Transverse colon (tissue), 4 donors: ENCODE data around the gene PPP1R12B. TPM values are rescaled to one million over a fixed set of nuclear protein-coding genes. Genes with fewer than 3 reads are reported as not detected.
"Not testable (repeated sequence)": the region's sequence is repeated elsewhere in the genome, so short reads cannot be mapped to it uniquely, and the experiment has no call there.

Source experiments
- DNase-seq: peaks from one replicate; pipeline ENCODE4 v3.0.0-alpha.2; 2019
- H3K27ac ChIP-seq, 4 donors: fragments of 200-600 bp; sonication (generic); 2 replicates each; pipeline ENCODE4 v1.5.1; 2016 to 2018; ENCODE audit warnings: inconsistent platforms in 4 of 4
- H3K27me3 ChIP-seq: fragments of 200-600 bp; sonication (generic); 2 replicates; pipeline ENCODE4 v1.5.1; 2017; ENCODE audit warnings: inconsistent platforms
- H3K36me3 ChIP-seq, 4 donors: fragments of 200-600 bp; sonication (generic); 2 replicates each; pipeline ENCODE4 v1.5.1; 2017 to 2019; ENCODE audit warnings: inconsistent platforms in 4 of 4
- H3K4me1 ChIP-seq, 4 donors: fragments of 200-600 bp; sonication (generic); 2 replicates each; pipeline ENCODE4 v1.5.1; 2017 to 2020; ENCODE audit warnings: inconsistent platforms in 4 of 4
- H3K4me3 ChIP-seq, 4 donors: fragments of 200-600 bp; sonication (generic); 1 replicate in 1 of 4; 2 replicates in 3 of 4; pipeline versions ENCODE4 v1.5.1 to v1.6.1; 2017 to 2019; ENCODE audit warnings: inconsistent platforms in 4 of 4
- H3K9me3 ChIP-seq, 2 donors: fragments of 200-600 bp; sonication (generic); 2 replicates each; pipeline ENCODE4 v1.5.1; 2017 to 2019; ENCODE audit warnings: inconsistent platforms in 2 of 2
- EP300 ChIP-seq: sonication (generic); formaldehyde crosslinking; IDR thresholded peaks from one replicate; pipeline ENCODE4 v1.6.1; 2017; ENCODE audit warnings: antibody characterized with exemption, low read depth
- POLR2A ChIP-seq: fragments of 450-650 bp; IDR thresholded peaks from one replicate; pipeline ENCODE4 v1.6.1; 2016; ENCODE audit warnings: antibody characterized with exemption, mild to moderate bottlenecking, moderate library complexity
- POLR2AphosphoS5 ChIP-seq, 3 donors: sonication (generic); formaldehyde crosslinking; IDR thresholded peaks; one replicate each; pipeline ENCODE4 v1.6.1; 2016; ENCODE audit warnings: antibody characterized with exemption in 3 of 3
- WGBS, 2 donors: methylation state at CpG; one replicate each; pipeline ENCODE4 v1.1.5; 2018; ENCODE audit warnings: low coverage in 1 of 2; 5-methylcytosine and 5-hydroxymethylcytosine counted together
- in situ Hi-C, 4 donors: fragments of 200-750 bp; cut with MboI; loops; one replicate each; pipeline versions ENCODE4 v1.15.0 to v1.15.1; 2017; ENCODE audit warnings: low sequenced_read_pairs in 3 of 4, low pct_ligation_motif_present in 1 of 4, low pct_unique_long_range_greater_than_20kb in 1 of 4
- intact Hi-C: fragments of 100-400 bp; cut with DNase I; formaldehyde crosslinking; loops from one replicate; pipeline ENCODE4 v1.15.1; 2023; ENCODE audit warnings: low total_unique reads
- total RNA-seq, 4 donors: library from RNA; depleted of rRNA; stranded (reverse); fragments of >200 nt; gene quantifications; one replicate each; pipeline ENCODE4 v1.1.0, GENCODE V29; 2016
- TF ChIP-seq, protein P1 (sequence below), 5 experiments: fragments of 200-600 bp in 3 of 5; fragments of 450-650 bp in 2 of 5; sonication (generic) in 3 of 5; IDR thresholded peaks; 1 replicate in 2 of 5; 2 replicates in 3 of 5; pipeline ENCODE4 v1.5.1; 2016 to 2017; ENCODE audit warnings: antibody characterized with exemption in 5 of 5, inconsistent platforms in 3 of 5, mild to moderate bottlenecking in 2 of 5, moderate library complexity in 1 of 5

PPP1R12B gene
- total RNA-seq, 4 donors from 2014 or later: 92.7 to 254 (median 137) TPM

DNA sequence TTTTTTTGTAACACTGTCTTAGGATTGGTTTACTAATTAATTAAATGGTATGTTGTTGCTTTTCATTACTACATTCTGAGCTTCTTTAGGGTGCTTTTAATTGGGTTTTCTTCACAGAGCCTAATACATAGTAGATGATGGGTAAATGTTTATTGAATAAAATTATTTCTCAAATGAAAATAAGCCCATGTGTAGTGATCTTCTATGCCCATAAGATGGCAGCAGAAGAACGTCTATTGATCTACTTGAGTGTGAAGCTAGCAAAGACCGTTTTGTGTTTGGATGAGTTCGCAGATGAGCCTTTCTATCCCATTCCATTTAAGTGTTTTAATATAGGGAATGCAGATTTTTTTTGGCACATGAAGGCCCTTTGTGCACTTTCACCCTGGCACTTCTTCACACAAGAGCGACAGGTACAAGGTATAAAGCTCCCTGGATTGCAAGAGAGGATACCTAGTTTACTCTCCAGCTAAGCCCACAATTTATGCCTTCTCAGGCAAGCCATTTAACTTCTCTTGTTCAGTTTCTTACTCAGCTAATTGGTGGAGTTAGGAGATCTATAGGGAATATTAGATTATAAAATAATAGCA, 115.7 kb downstream of the PPP1R12B start:
- H3K36me3 ChIP-seq, DNase-seq, H3K9me3 ChIP-seq, in situ Hi-C loops, H3K27me3 ChIP-seq: not testable (repeated sequence)
- H3K4me1 ChIP-seq: peaks cover 6 to 59% (median 12%) of the 10 kb centered on the region in 4 donors
- peak overlapping the region in 1 of 4 donors; percentile 9 for H3K4me3 ChIP-seq
- TF ChIP-seq, protein P1, sequence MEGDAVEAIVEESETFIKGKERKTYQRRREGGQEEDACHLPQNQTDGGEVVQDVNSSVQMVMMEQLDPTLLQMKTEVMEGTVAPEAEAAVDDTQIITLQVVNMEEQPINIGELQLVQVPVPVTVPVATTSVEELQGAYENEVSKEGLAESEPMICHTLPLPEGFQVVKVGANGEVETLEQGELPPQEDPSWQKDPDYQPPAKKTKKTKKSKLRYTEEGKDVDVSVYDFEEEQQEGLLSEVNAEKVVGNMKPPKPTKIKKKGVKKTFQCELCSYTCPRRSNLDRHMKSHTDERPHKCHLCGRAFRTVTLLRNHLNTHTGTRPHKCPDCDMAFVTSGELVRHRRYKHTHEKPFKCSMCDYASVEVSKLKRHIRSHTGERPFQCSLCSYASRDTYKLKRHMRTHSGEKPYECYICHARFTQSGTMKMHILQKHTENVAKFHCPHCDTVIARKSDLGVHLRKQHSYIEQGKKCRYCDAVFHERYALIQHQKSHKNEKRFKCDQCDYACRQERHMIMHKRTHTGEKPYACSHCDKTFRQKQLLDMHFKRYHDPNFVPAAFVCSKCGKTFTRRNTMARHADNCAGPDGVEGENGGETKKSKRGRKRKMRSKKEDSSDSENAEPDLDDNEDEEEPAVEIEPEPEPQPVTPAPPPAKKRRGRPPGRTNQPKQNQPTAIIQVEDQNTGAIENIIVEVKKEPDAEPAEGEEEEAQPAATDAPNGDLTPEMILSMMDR (IDR thresholded peaks at IDR 0.05): peak; percentile 52 to 67 (median 60)
- H3K27ac ChIP-seq: peak overlapping the region; percentile 54 to 76 (median 70)
- intact Hi-C loops: loop anchor here (10.0 kb wide), 1 partner anchor 261 kb away; no protein-coding TSS in a partner anchor
- 20 to 33% methylated on average over 1 to 4 of the region's 4 CpGs for WGBS, 2 donors

DNA sequence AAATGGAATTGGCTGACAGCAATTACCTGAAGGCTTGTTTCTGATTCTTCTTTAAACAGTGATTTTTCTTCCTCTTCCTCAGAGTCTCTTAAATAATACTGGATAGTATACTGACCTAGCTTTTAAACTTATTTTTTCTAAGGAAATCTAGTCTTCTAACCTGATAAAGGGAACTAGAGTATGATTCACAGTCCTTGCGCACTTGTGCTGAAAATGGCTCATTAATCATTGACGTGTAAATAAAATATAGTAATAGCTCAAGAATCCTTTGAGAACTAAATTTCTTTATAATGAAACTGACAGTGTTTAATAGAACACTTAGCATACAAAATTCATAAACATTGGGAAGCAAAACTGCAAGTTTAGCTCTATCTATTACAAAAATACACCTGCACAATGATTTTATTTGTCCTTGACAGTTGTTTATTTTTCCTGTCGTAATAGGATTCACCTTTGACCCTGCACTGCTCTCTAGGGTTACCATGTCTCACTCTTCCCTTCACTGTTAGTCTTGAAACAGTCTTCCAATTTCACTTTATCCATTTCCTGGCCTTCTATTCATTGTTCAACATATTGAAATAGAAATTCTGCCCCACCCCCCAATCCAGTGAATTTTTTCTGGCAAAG, 117.3 kb downstream of the PPP1R12B start:
- intact Hi-C loops: loop anchor here (10.0 kb wide), 1 partner anchor 259 kb away; no protein-coding TSS in a partner anchor
- H3K36me3 ChIP-seq, H3K27me3 ChIP-seq, in situ Hi-C loops, H3K9me3 ChIP-seq, H3K4me3 ChIP-seq, DNase-seq: not testable (repeated sequence)
- Histone ChIP-seq H3K27ac (peak overlapping the region in 3 of 4 donors; percentile 7 to 16 (median 7)), H3K4me1 (peaks cover 0 to 48% (median 9%) of the 10 kb centered on the region in 4 donors)
- 50 to 62% methylated on average over 3 of the region's 3 CpGs for WGBS, 2 donors

DNA sequence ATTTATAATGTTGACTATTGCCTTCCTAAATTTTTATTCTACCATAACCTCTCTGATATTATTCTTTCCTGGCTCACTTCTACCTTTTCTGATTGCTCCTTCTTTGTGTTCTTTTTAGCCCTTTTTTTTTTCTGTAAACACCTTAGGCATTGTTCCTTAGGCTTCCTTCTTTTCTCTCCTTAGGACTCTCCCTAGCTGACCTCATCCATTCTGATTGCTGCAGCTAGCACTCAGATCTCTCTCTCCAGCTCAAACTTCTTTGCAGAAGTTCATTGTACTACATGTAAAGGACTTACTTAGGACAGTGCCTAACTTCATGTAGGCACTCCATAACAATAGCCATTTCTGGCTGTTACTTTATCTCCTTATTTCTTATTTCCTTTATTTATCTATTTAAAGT, 117.8 kb downstream of the PPP1R12B start:
- intact Hi-C loops: loop anchor here (10.0 kb wide), 1 partner anchor 258 kb away; no protein-coding TSS in a partner anchor
- peaks cover 0 to 48% (median 9%) of the 10 kb centered on the region in 4 donors for H3K4me1 ChIP-seq
- DNase-seq, H3K27me3 ChIP-seq, H3K36me3 ChIP-seq, H3K9me3 ChIP-seq, H3K4me3 ChIP-seq, in situ Hi-C loops: not testable (repeated sequence)
- peak overlapping the region in 3 of 4 donors; percentile 7 to 13 (median 7) for H3K27ac ChIP-seq

DNA sequence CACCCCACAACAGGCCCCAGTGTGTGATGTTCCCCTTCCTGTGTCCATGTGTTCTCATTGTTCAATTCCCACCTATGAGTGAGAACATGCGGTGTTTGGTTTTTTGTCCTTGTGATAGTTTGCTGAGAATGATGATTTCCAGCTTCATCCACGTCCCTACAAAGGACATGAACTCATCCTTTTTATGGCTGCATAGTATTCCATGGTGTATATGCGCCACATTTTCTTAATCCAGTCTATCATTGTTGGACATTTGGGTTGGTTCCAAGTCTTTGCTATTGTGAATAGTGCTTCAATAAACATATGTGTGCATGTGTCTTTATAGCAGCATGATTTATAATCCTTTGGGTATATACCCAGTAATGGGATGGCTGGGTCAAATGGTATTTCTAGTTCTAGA, 118.9 kb downstream of the PPP1R12B start:
- WGBS, 2 donors: 80 to 100% methylated on average over 1 to 3 of the region's 3 CpGs
- H3K4me3 ChIP-seq, H3K9me3 ChIP-seq, in situ Hi-C loops, DNase-seq, H3K27me3 ChIP-seq, H3K36me3 ChIP-seq, H3K27ac ChIP-seq: not testable (repeated sequence)
- H3K4me1 ChIP-seq: peaks cover 0 to 40% (median 8%) of the 10 kb centered on the region in 4 donors
- intact Hi-C loops: loop anchor here (10.0 kb wide), 1 partner anchor 257 kb away; no protein-coding TSS in a partner anchor

DNA sequence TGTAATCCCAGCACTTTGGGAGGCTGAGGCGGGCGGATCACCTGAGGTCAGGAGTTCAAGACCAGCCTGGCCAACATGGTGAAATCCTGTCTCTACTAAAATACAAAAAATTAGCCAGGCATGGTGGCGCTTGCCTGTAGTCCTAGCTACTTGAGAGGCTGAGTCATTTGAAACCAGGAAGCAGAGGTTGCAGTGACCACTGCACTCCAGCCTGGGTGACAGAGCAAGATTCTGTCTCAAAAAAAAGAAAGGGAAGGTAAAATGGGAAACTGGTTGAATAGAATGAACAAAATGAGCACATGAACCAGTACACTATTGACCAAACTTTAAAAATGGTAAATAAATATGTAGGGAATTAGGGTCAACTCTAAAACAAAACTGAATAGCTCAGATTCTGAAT, 120.2 kb downstream of the PPP1R12B start:
- H3K4me3 ChIP-seq, H3K36me3 ChIP-seq, in situ Hi-C loops, H3K27me3 ChIP-seq, H3K9me3 ChIP-seq, H3K27ac ChIP-seq, DNase-seq: not testable (repeated sequence)
- H3K4me1 ChIP-seq: peaks cover 0 to 29% (median 8%) of the 10 kb centered on the region in 4 donors
- intact Hi-C loops: loop anchor here (10.0 kb wide), 1 partner anchor 256 kb away; no protein-coding TSS in a partner anchor
- 83 to 91% methylated on average over 1 to 3 of the region's 3 CpGs for WGBS, 2 donors

DNA sequence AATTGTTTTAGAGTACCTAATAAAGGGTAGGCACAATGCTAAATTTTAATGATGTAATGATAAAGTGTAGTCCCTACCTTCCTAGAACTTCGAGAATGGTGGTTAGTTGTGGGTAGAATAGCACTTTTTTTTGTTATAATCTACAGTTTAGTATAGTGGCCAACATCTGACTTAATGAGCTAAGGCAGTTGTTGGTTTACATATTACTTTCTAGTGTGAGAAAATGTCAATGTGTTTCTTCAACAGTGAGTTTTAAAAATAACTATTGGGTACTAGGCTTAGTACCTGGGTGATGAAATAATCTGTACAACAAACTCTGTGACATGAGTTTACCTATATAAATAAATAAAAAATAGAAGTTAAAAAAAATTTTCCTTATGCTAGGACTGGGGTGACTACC, 120.6 kb downstream of the PPP1R12B start:
- intact Hi-C loops: loop anchor here (10.0 kb wide), 1 partner anchor 256 kb away; no protein-coding TSS in a partner anchor
- H3K4me3 ChIP-seq, in situ Hi-C loops, H3K27ac ChIP-seq, H3K9me3 ChIP-seq, H3K36me3 ChIP-seq, H3K27me3 ChIP-seq, DNase-seq: not testable (repeated sequence)
- 90 to 100% methylated on average over 1 of the region's 1 CpG for WGBS, 2 donors
- peaks cover 0 to 25% (median 8%) of the 10 kb centered on the region in 4 donors for H3K4me1 ChIP-seq

DNA sequence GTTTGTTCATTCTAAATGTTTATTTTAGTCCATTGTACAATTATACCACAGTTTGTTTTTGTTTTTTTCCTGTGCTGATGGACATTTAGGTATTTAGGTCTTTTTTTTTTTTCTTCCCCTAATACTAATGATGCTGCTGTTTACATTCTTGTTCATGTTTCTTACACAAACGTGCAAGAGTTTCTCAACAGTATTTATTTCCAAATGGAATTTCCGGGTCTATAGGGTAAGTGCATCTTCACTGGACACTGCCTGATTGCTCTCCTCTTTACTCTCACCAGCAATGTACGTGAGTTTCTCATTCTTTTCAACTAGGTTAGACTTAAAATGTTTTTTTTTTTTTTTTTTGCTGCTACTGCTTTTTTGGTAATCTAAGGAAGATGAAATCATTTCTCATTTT, 122.7 kb downstream of the PPP1R12B start:
- no peak for DNase-seq
- Histone ChIP-seq H3K27ac (no peak overlapping the region), H3K9me3 (no peaks in the 10 kb centered on the region), H3K4me1 (peaks cover 0 to 7% (median 0%) of the 10 kb centered on the region in 4 donors), H3K36me3 (no peaks in the 10 kb centered on the region), H3K27me3 (no peaks in the 10 kb centered on the region), H3K4me3 (no peak overlapping the region)
- 80 to 85% methylated on average over 3 of the region's 3 CpGs for WGBS, 2 donors
- in situ Hi-C loops (no loop called here), intact Hi-C loops (no loop called here)
- TF ChIP-seq EP300 (no peak), POLR2A (no peak), POLR2AphosphoS5 (IDR thresholded peaks at IDR 0.05) (no peak)
- TF ChIP-seq, protein P1 (IDR thresholded peaks at IDR 0.05): no peak

DNA sequence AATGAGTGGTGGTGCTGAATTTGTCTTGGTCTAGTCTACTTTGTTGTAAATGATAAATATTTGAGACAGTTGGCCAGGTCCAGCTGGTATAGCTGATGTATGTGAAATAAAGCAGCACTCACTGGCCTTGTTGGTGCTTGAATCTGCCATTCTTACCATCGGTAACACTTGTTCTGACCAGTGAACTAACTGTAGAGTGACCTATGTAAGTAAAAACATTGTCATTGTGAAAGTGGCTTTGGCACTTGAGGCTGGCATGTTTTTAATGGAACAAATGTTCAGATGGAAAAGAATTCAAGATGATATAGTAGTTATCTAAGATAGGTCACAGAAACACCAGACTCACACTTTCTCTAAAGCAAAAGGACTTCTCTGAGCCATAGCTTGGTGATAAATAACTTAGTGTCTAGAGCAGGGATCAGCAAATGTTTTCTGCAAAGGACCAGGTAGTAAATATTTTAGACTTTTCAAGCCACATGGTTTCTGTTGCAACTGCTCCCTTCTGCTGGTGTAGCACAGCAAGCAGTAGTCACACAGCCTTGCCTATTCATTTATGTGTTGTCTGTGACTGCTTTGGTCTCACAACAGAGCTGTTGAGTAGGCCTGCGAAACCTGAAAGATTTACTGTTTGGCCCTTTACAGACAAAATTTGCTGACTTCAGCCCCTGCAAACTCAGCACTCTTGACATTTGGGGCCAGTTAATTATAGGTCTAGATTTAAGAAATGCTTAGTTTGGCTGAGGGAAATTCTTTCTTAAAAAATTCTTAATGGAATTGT, 124.0 kb downstream of the PPP1R12B start:
- WGBS, 2 donors: 47 to 80% methylated on average over 2 of the region's 2 CpGs
- H3K36me3 ChIP-seq, H3K27me3 ChIP-seq, H3K4me1 ChIP-seq, DNase-seq, H3K4me3 ChIP-seq, intact Hi-C loops, in situ Hi-C loops, H3K9me3 ChIP-seq, H3K27ac ChIP-seq: not testable (repeated sequence)
